ENCODE results near the gene MOB4.

- TF ChIP-seq, protein P1, sequence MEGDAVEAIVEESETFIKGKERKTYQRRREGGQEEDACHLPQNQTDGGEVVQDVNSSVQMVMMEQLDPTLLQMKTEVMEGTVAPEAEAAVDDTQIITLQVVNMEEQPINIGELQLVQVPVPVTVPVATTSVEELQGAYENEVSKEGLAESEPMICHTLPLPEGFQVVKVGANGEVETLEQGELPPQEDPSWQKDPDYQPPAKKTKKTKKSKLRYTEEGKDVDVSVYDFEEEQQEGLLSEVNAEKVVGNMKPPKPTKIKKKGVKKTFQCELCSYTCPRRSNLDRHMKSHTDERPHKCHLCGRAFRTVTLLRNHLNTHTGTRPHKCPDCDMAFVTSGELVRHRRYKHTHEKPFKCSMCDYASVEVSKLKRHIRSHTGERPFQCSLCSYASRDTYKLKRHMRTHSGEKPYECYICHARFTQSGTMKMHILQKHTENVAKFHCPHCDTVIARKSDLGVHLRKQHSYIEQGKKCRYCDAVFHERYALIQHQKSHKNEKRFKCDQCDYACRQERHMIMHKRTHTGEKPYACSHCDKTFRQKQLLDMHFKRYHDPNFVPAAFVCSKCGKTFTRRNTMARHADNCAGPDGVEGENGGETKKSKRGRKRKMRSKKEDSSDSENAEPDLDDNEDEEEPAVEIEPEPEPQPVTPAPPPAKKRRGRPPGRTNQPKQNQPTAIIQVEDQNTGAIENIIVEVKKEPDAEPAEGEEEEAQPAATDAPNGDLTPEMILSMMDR (IDR thresholded peaks at IDR 0.05), result no peak
- TF ChIP-seq POLR2A (IDR thresholded peaks at IDR 0.05) (no peak), POLR2AphosphoS5 (IDR thresholded peaks at IDR 0.05) (no peak)
These were observed 15.2 kb upstream of the MOB4 start for GRCh38 chr2:197500503-197501131.
